NK-92 (cell line): ENCODE results near the gene CCDC15.
"Not testable (repeated sequence)": the region's sequence is repeated elsewhere in the genome, so short reads cannot be mapped to it uniquely, and the experiment has no call there.

Experiments
- DNase-seq: peaks from one replicate; lab custom pipeline; 2025; ENCODE audit not compliant: unreplicated experiment; lab: John Stamatoyannopoulos, UW

CCDC15 gene

DNA sequence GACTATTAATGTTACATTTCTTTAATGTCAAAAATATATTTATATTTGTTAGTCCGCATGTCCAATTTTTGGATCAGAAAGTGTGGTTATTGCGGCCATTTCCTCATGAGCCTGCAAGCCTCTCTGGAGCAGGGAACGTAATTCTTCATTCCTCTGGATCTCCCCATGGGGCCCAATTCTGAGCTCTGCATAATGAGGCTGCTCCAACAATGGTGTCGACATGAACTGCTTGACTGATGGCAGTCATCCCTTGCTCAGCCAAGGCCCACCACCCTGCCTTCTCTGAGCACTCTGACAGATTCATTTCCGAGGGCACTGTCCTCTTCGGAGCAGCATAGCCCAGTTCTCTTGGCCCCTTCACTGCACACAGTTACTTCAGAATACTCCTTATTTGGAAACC lies 15.0 kb upstream of the CCDC15 start:
- no peak for DNase-seq

DNA sequence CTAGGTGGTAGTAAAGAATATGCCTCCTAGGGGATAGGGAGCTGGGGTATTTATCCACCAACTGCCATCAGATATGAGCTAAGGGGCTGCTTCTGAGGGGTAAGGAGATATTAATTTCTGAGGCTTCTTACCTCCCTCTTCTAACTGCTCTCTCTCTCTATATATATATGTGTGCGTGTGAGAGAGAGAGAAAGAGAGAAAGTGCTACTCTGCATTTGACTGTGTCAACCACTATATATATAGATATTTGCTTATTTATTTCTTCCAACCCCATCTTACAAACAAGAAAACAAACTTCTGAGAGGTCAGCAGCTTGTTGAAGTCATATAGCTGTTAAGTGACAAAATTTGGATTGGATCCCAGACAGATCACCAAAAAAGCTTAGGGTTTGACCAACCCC lies 12.3 kb upstream of the CCDC15 start:
- DNase-seq: no peak

GRCh38 chr11:124942466-124943253 lies 11.3 kb upstream of the CCDC15 start:
- DNase-seq: no peak

GRCh38 chr11:124943254-124943616 lies 10.8 kb upstream of the CCDC15 start:
- no peak for DNase-seq

- DNase-seq: no peak
Observed at GRCh38 chr11:124943741-124944140, 10.3 kb upstream of the CCDC15 start.

GRCh38 chr11:124944565-124944964 lies 9.4 kb upstream of the CCDC15 start:
- no peak for DNase-seq

DNA sequence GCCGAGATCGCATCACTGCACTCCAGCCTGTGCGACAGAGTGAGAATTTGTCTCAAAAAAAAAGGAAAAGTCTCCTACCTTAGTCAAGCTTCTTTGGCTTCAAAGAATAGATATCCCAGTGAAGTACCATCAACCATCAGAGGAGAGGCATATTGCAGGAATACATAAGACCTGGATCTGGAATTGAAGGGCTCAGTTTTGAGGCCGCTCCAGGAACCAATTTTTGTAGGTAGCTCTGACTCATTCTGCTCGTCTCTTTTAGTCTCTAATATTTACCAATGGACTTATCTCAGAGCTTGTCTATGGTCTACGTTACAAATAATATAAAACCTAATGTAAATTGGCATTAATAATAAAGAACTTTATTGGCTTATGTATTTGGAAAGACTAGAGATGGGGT lies 8.2 kb upstream of the CCDC15 start:
- no peak for DNase-seq

GRCh38 chr11:124946735-124947141 lies 7.3 kb upstream of the CCDC15 start:
- DNase-seq: no peak

GRCh38 chr11:124950601-124951330 lies 3.2 kb upstream of the CCDC15 start:
- DNase-seq: no peak

DNA sequence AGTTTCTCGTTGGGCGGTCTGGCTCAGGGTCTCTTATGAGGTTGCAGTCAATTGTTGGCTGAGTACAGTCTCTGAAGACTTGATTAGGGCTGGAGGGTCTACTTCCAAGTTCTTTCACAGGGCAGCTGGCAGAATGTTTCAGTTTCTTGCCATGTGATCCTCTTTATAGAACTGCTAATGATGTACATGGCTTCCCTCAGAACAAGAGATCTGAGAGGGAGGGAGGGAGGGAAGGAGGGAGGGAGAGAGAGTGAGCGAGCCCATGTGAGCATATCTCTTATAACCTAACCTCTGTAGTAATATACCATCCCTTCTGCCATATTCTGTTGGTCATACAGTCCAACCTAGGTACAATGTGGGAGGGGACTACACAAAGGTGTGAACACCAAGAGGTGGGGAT lies 2.7 kb upstream of the CCDC15 start:
- no peak for DNase-seq

- DNase-seq: no peak
Observed at GRCh38 chr11:124954590-124954955, 571 bp downstream of the CCDC15 start.

DNA sequence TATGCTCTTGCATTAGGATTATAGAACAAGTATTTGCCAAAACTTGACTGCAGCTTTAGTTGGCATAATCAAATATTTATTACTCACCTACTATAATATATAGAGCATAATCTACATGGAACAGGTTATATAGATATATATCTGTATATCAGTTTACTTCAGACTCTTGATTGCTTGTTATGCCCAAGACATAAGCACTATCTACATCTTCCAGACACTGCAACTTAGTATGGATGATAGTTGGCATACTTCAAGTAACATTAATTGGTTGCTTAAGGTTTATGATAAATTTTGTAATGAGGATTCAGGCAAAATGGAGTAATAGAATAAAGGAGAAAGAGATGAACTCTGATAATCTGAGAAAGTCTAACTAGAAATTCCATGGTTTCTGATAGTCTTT lies 1.0 kb downstream of the CCDC15 start:
- no peak for DNase-seq

GRCh38 chr11:124961972-124962609 lies 8.1 kb downstream of the CCDC15 start:
- no peak for DNase-seq

GRCh38 chr11:124968197-124968596 lies 14.2 kb downstream of the CCDC15 start:
- DNase-seq: not testable (repeated sequence)

DNA sequence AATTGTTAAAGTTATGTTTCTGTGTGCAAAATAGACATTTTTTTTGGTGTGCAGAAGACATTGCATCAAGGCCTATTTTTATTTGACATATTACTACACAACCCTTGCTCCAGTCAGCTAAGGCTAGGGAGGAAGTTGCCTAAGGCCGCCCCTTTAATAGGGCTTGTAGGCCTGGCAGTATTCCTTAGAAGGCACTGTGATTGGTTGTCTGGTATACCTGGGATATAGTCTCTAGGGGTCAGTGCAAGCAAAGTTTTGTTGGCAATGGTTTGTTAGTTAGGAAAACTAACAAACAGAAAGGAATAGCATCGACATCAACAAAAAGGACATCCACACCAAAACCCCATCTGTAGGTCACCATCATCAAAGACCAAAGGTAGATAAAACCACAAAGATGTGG lies 16.9 kb downstream of the CCDC15 start:
- no peak for DNase-seq

DNA sequence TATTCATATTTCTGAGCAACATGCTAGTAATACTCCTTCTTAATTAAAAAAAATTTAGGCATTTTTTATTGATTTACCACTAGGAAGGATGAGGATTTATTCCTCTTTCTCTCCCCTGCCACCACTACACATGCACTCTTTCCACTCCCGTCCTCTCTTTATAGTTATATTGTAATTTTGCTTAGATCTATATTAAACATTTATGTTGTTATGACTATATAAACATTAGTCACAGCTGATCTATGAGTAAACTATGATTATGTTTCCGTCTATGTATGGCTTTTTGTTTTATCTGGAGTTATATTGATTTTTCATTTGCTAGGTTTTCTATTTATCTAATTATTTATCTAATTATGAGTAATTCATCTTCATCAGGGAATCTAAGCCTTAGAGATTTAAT lies 17.8 kb downstream of the CCDC15 start:
- no peak for DNase-seq

DNA sequence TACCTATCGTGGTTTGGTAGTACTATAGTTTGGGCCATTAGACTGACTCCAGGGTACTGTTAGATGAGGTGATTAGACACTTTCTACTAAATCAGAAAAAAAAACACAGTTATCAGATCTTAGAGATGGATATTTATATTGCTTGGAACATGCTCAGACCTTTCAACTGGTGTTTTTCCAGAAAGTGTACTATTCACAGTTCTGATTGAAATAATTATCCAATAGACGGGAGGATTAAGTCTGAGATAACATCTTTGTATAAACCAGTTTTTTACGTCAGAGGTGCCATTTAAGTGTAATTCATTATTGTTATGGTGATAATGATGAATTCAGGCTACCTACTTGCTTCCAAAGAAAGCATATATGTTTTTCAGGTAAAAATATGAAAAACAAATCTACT lies 22.5 kb downstream of the CCDC15 start:
- no peak for DNase-seq

GRCh38 chr11:124977006-124977405 lies 23.0 kb downstream of the CCDC15 start:
- no peak for DNase-seq

DNA sequence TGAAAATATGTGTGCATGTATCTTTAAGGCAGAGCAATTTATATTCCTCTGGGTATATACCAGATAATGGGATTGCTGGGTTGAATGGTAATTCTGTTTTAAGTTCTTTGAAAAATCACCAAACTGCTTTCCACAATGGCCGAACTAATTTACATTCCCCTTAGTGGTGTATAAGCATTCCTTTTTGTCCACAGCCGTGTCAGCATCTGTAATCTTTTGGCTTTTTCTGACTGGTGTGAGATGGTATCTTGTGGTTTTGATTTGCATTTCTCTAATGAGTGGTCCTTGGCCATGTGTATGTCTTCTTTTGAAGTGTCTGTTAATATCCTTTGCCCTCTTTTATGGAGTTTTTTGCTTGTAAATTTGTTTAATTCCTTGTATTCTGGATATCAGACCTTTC lies 24.3 kb downstream of the CCDC15 start:
- no peak for DNase-seq

DNA sequence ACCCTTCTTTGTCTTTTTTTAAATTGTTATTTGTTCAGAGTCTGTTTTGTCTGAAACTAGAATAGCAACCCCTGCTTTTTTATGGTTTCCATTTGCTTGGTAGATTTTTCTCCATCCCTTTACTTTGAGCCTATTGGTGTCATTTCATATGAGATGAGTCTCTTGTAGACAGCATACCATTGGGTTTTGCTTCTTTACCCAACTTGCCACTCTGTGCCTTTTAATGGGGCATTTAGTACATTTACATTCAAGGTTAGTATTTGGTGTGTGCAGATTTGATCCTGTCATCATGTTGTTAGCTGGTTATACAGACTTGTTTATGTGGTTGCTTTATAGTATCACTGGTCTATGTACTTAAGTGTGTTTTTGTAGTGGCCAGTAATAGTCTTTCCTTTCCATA lies 28.0 kb downstream of the CCDC15 start:
- no peak for DNase-seq

DNA sequence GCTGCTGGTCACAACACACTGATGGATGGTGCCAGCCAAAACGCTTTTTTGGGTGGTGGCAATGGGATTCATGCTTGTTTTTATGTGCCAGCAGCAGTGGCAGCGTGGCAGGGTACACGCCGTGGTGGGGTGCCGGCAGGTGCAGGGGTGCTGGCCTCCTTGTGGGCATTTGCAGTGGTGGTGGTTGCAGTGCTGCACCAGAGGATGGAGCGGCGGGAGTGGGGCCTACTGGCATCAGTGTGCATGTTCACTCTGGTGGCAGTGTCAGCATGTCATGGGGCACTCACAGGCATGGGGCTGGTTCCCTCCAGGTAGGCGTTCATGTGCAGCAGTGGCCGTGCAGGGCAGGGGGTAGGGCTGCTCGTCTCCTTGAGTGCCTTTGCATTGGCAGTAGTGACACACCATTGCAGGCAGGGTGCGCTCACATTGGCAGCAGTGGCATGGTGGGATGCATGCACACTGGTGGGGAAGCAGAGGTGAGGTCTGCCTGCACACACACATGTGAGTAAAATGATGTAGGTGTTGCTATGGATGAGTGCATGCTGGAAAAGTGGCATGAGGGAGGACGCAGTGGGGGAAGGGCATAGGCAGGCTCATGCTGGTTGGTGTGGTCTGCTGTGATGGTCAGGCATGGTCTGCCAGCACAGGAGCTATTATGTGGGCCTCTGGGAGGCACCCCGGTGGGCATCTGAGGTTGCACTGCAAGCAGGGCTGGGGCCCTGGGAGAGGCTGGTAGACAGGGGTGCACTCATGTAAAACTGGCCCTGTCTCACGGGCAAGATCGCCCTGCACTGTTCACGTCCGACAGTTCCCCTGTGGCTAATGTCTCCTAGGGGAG lies 29.9 kb downstream of the CCDC15 start:
- no peak for DNase-seq

DNA sequence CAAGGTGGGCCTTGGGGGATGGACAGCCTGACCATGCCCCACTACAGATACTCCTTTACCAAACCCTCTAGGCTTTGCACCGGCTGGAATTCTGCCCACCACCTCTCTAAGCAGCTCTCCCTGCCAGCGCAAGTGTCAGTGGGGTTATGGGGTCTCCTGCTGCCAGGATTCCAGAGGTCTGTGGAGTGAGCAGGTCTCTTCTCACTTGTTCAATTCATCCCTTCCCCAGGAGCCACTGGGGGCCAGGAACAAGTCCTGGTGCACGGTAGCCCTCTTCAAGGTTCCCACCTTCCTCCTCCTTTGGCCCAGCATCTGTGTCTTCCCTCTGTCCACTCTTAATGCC lies 30.5 kb downstream of the CCDC15 start:
- DNase-seq: no peak
